GM19238 (cell line): Measurements from ENCODE around the gene TMX3.
A peak's percentile ranks its signal among the peaks of the same experiment; 100 is the strongest.

Experiments
- DNase-seq: peaks from one replicate; pipeline ENCODE4 v3.0.0; 2011; ENCODE audit warnings: low spot score; ENCODE audit not compliant: insufficient read length

TMX3 gene

GRCh38 chr18:68714712-68715496 lies at the start of gene TMX3:
TMX3 (minus strand) TSS chr18:68715108; CDS start chr18:68714981, 127 bp downstream.
- DNase-seq = peak; percentile 84

GRCh38 chr18:68764016-68764415 lies 49.1 kb upstream of the TMX3 start:
- no peak for DNase-seq

- DNase-seq = no peak
These were observed 48.2 kb upstream of the TMX3 start for GRCh38 chr18:68763083-68763482.

GRCh38 chr18:68759308-68759707 lies 44.4 kb upstream of the TMX3 start:
- no peak for DNase-seq

GRCh38 chr18:68757126-68757525 lies 42.2 kb upstream of the TMX3 start:
- DNase-seq = no peak

- no peak for DNase-seq
These were observed 27.3 kb upstream of the TMX3 start for GRCh38 chr18:68742206-68742605.

GRCh38 chr18:68740966-68741365 lies 26.1 kb upstream of the TMX3 start:
- DNase-seq = no peak

- no peak for DNase-seq
These were observed 24.6 kb upstream of the TMX3 start for GRCh38 chr18:68739462-68739861.

- DNase-seq = no peak
These were observed 23.7 kb upstream of the TMX3 start for GRCh38 chr18:68738564-68738963.

- no peak for DNase-seq
These were observed 20.8 kb upstream of the TMX3 start for GRCh38 chr18:68735483-68736343.

GRCh38 chr18:68734308-68734707 lies 19.4 kb upstream of the TMX3 start:
- no peak for DNase-seq

GRCh38 chr18:68733707-68734106 lies 18.8 kb upstream of the TMX3 start:
- DNase-seq = no peak

GRCh38 chr18:68728081-68728700 lies 13.3 kb upstream of the TMX3 start:
- DNase-seq = no peak

GRCh38 chr18:68727506-68727905 lies 12.6 kb upstream of the TMX3 start:
- no peak for DNase-seq

GRCh38 chr18:68725346-68725745 lies 10.4 kb upstream of the TMX3 start:
- no peak for DNase-seq

GRCh38 chr18:68724021-68724420 lies 9.1 kb upstream of the TMX3 start:
- DNase-seq = no peak

GRCh38 chr18:68723539-68723938 lies 8.6 kb upstream of the TMX3 start:
- no peak for DNase-seq

GRCh38 chr18:68722821-68723220 lies 7.9 kb upstream of the TMX3 start:
- DNase-seq = no peak

GRCh38 chr18:68721681-68722583 lies 7.0 kb upstream of the TMX3 start:
- DNase-seq = no peak

- DNase-seq = no peak
These were observed 569 bp downstream of the TMX3 start for GRCh38 chr18:68714366-68714711.

- no peak for DNase-seq
These were observed 1.1 kb downstream of the TMX3 start for GRCh38 chr18:68713796-68714195.
